T-helper 2 cell treated with Interferon-gamma antibody and Interleukin-4, amounts not matched to agents 5 μg/mL and 100 μg/mL, for 36 hours (primary cell): Measurements from ENCODE around the gene SYNE2.
"Not testable (repeated sequence)": the region's sequence is repeated elsewhere in the genome, so short reads cannot be mapped to it uniquely, and the experiment has no call there.

Source experiments
- DNase-seq: peaks from one replicate; pipeline ENCODE4 v3.0.0; 2021; ENCODE audit warnings: low spot score
- H3K27ac Mint-ChIP-seq: one replicate; pipeline ENCODE4 v1.8.0; 2021; ENCODE audit warnings: mild to moderate bottlenecking, mixed read lengths
- H3K27me3 Mint-ChIP-seq: one replicate; pipeline ENCODE4 v1.8.0; 2021; ENCODE audit warnings: low read depth, mixed read lengths
- H3K36me3 Mint-ChIP-seq: one replicate; pipeline ENCODE4 v1.8.0; 2021; ENCODE audit warnings: low read depth, mixed read lengths
- H3K4me1 Mint-ChIP-seq: one replicate; pipeline ENCODE4 v1.8.0; 2021; ENCODE audit warnings: low read depth, mixed read lengths
- H3K4me3 Mint-ChIP-seq: one replicate; pipeline ENCODE4 v1.8.0; 2022; ENCODE audit warnings: mild to moderate bottlenecking, moderate library complexity, mixed read lengths
- H3K9me3 Mint-ChIP-seq: one replicate; pipeline ENCODE4 v1.8.0; 2021; ENCODE audit warnings: mixed read lengths

SYNE2 gene

DNA sequence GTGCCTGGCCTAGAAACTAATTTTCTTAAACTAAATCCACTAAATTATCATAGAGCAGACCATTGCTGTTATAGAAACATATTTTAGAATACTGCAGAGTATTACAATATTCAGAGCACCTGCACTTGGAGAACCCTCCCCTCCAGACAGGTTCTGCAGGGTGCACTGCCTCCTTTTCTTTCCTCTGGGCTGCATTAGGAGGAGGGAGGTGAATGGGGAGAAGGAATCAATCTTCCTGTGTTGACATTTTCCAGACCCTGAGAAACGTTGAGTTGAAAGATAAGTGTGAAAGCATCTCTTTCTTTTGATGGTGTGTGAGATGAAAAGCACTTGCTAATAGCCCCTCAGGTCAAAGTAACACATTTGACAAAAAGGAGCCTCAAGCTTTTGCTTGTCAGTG lies 7.3 kb downstream of the SYNE2 start:
- Mint-ChIP-seq H3K36me3 (peaks cover 18% of the 10 kb centered on the region), H3K27ac (peak overlapping the region; percentile 36), H3K27me3 (peaks cover 41% of the 10 kb centered on the region), H3K9me3 (no peaks in the 10 kb centered on the region), H3K4me3 (no peak overlapping the region), H3K4me1 (peaks cover 47% of the 10 kb centered on the region)
- no peak for DNase-seq

DNA sequence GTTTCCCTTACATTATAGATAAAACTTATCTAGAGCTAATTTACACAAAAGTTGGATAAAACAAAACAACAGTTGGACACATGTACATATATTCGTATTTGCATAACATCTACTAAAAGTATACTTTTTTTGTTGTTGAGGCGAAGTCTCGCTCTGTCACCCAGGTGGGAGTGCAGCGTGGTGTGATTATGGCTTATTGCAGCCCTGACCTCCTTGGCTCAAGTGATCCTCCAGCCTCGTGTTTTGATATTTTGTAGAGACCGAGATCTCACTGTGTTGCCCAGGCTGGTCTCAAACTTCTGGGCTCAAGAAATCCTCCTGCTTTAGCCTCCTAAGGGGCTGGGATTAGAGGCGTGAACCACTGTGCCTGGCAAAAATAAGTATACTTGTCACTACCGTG lies 9.4 kb downstream of the SYNE2 start:
- DNase-seq, result no peak
- Mint-ChIP-seq H3K9me3 (no peaks in the 10 kb centered on the region), H3K36me3 (peaks cover 20% of the 10 kb centered on the region), H3K4me1 (peaks cover 49% of the 10 kb centered on the region), H3K27ac (no peak overlapping the region), H3K27me3 (peaks cover 33% of the 10 kb centered on the region), H3K4me3 (no peak overlapping the region)

- Mint-ChIP-seq H3K4me1 (peaks cover 41% of the 10 kb centered on the region), H3K9me3 (no peaks in the 10 kb centered on the region), H3K4me3 (peak overlapping the region; percentile 65), H3K27me3 (peaks cover 29% of the 10 kb centered on the region), H3K36me3 (peaks cover 15% of the 10 kb centered on the region), H3K27ac (peak overlapping the region; percentile 72)
- no peak for DNase-seq
Measured at GRCh38 chr14:63863004-63863403, 10.2 kb downstream of the SYNE2 start.

DNA sequence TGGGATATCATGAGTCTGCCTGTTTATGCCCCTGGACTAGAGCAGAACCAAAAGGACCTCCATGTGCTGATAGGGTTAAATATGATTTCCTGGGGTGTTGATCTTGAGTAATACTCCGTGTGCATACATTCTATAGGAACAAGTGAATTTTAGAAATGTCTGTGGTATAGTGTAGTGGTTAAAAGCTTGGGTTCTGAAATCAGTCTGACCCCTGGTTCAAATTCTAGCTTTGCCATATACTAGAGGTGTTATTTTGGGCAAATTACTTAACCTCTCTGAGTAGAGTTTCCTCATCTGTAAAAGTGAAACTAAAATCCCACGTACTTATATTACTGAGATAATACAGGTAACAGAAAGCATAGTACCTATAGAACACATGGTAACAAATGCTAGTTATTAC lies 12.0 kb downstream of the SYNE2 start:
- Mint-ChIP-seq H3K4me3 (peak overlapping the region; percentile 81), H3K27ac (peak overlapping the region; percentile 98), H3K4me1 (peaks cover 55% of the 10 kb centered on the region), H3K36me3 (peaks cover 22% of the 10 kb centered on the region), H3K27me3 (peaks cover 26% of the 10 kb centered on the region)
- not testable (repeated sequence) for H3K9me3 Mint-ChIP-seq, DNase-seq

DNA sequence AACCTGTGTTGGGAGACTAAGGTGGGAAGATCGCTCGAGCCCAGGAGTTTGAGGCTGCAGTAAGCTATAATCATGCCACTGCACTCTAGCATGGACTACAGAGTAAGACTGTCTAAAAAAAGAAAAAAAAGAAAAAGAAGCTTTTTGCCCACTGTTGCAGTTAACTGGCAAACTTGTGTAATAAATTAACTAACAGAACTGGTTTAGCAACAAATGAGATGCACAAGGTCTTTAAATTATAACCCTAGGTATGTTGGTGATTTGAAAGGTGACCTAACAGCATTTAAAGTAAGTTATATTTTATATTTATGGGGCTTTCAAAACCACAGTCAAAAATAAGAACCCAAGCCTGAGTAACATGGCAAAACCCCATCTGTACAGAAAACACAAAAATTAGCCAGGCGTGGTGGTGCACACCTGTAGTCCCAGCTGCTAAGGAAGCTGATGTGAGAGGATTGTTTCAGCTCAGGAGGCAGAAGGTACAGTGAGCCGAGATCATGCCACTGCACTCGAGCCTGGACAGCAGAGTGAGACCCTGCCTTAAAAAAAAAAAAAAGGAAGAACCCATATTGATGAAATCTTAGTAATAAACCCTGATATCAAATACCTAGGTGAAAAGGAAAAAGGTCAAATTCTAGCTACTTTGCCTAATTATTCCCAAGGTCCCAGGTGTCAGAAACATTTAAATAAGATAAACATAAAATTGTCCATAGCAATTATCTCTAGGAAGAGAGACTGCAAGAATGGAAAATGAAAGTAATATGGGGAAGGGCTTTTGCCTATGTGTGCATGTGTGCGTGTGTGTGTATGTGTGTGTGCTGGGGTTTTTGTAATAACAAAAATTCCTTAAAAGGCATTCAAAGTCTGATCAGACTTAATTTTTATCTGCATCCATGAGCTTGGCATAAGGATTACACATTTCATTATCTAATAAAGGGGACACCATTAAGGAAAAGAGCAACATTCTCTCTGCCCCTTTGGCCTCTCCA lies 15.4 kb downstream of the SYNE2 start:
- no peaks in the 10 kb centered on the region for H3K9me3 Mint-ChIP-seq
- H3K36me3 Mint-ChIP-seq, result peaks cover 25% of the 10 kb centered on the region
- H3K27ac Mint-ChIP-seq, result peak overlapping the region; percentile 41
- peak overlapping the region; percentile 51 for H3K4me3 Mint-ChIP-seq
- peaks cover 48% of the 10 kb centered on the region for H3K4me1 Mint-ChIP-seq
- DNase-seq, result no peak
- peaks cover 16% of the 10 kb centered on the region for H3K27me3 Mint-ChIP-seq

DNA sequence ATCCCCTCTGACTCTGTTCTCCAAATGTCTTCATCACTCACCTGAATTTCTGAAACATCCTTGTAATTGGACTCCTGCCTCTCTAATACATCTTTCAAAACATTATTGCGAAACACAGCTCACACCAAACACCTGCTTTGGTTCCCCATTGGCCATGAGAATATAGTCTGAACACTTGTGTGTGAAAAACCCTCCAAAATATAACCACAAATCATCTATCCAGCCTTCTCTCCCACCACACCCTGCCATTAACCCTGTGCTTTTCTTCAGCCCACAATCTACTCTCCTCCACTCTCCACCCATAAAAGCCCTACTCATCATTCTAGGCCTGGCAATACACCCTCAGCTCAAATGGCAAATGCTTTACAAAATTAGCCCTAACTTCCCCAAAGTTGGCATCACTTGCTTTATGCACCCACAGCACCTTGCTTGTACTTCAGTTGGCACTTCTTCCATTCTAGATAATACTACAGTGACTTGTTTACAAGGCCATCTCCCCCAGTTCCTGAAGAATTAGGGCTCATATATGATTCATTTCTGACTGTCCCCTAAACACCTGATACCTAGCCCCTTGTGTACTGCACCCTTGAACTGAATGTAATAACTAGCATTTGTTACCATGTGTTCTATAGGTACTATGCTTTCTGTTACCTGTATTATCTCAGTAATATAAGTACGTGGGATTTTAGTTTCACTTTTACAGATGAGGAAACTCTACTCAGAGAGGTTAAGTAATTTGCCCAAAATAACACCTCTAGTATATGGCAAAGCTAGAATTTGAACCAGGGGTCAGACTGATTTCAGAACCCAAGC lies 17.3 kb downstream of the SYNE2 start:
- peaks cover 15% of the 10 kb centered on the region for H3K27me3 Mint-ChIP-seq
- H3K4me1 Mint-ChIP-seq, result peaks cover 39% of the 10 kb centered on the region
- DNase-seq, H3K9me3 Mint-ChIP-seq: not testable (repeated sequence)
- H3K4me3 Mint-ChIP-seq, result peak overlapping the region; percentile 70
- H3K27ac Mint-ChIP-seq, result peak overlapping the region; percentile 73
- peaks cover 25% of the 10 kb centered on the region for H3K36me3 Mint-ChIP-seq

DNA sequence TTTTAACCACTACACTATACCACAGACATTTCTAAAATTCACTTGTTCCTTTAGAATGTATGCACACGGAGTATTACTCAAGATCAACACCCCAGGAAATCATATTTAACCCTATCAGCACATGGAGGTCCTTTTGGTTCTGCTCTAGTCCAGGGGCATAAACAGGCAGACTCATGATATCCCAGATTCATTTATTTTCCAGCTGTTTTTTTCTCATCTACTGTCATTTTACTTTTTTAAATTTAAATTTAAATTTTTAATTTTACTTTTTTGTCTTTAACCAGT lies 17.9 kb downstream of the SYNE2 start:
- Mint-ChIP-seq H3K4me1 (peaks cover 33% of the 10 kb centered on the region), H3K36me3 (peaks cover 23% of the 10 kb centered on the region), H3K27me3 (peaks cover 17% of the 10 kb centered on the region)
- H3K9me3 Mint-ChIP-seq, H3K4me3 Mint-ChIP-seq, H3K27ac Mint-ChIP-seq, DNase-seq: not testable (repeated sequence)

GRCh38 chr14:63874223-63874622 lies 21.4 kb downstream of the SYNE2 start:
- Mint-ChIP-seq H3K27me3 (peaks cover 11% of the 10 kb centered on the region), H3K36me3 (peaks cover 14% of the 10 kb centered on the region), H3K9me3 (no peaks in the 10 kb centered on the region), H3K27ac (no peak overlapping the region), H3K4me1 (peaks cover 15% of the 10 kb centered on the region), H3K4me3 (no peak overlapping the region)
- no peak for DNase-seq

- Mint-ChIP-seq H3K27me3 (peaks cover 5% of the 10 kb centered on the region), H3K4me3 (no peak overlapping the region), H3K27ac (no peak overlapping the region), H3K4me1 (peaks cover 8% of the 10 kb centered on the region), H3K36me3 (peaks cover 7% of the 10 kb centered on the region), H3K9me3 (no peaks in the 10 kb centered on the region)
- DNase-seq, result no peak
Measured at GRCh38 chr14:63875311-63875710, 22.5 kb downstream of the SYNE2 start.

DNA sequence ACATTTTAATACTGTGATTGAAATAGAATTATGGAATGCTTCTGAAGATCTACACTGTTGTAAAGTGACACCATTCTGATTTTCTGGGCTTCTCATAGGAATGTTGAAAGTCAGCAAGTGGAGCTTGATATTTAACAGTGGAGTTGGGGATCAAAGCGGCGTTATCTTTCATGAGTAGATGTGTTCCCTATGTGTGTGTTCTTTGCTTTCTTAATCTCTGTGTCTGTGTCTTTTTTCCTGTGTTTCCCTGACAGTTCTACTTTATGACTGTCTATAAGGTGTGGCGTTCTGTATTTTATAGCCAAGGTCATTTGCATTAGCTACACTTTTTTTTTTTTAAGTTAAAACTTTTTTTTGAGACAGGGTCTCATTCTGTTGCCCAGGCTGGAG lies 24.7 kb downstream of the SYNE2 start:
- no peak for DNase-seq
- Mint-ChIP-seq H3K4me1 (peaks cover 4% of the 10 kb centered on the region), H3K27ac (no peak overlapping the region)

GRCh38 chr14:63878052-63878451 lies 25.2 kb downstream of the SYNE2 start:
- no peaks in the 10 kb centered on the region for H3K9me3 Mint-ChIP-seq
- peaks cover 4% of the 10 kb centered on the region for H3K4me1 Mint-ChIP-seq
- H3K27me3 Mint-ChIP-seq, result peaks cover 2% of the 10 kb centered on the region
- H3K4me3 Mint-ChIP-seq, result no peak overlapping the region
- no peak for DNase-seq
- H3K36me3 Mint-ChIP-seq, result peaks cover 2% of the 10 kb centered on the region
- no peak overlapping the region for H3K27ac Mint-ChIP-seq

More for the DNA sequence above, 24.7 kb downstream of the SYNE2 start:
- peaks cover 5% of the 10 kb centered on the region for H3K36me3 Mint-ChIP-seq
- H3K27me3 Mint-ChIP-seq, result peaks cover 2% of the 10 kb centered on the region
- H3K9me3 Mint-ChIP-seq, result no peaks in the 10 kb centered on the region
- no peak overlapping the region for H3K4me3 Mint-ChIP-seq

DNA sequence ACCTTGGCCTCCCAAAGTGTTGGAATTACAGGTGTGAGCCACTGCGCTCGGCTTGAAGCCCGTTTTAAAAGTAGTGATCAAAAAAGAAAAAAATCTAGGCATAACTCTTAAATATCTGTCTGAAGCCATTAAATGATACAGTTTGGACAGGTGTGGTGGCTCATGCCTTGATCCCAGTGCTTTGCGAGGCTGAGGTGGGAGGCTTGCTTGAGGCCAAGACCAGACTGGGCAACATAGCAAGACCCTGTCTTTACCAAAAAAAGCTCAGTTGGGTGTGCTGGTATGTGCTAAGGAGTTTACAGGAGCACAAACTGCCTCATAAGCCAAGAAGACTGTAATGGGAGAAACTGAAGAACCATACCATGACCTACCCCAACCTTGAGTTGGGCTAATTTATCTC lies 26.0 kb downstream of the SYNE2 start:
- H3K27me3 Mint-ChIP-seq, result peaks cover 2% of the 10 kb centered on the region
- no peak overlapping the region for H3K4me3 Mint-ChIP-seq
- H3K27ac Mint-ChIP-seq, result no peak overlapping the region
- H3K4me1 Mint-ChIP-seq, result peaks cover 4% of the 10 kb centered on the region
- peaks cover 2% of the 10 kb centered on the region for H3K36me3 Mint-ChIP-seq
- no peak for DNase-seq
- H3K9me3 Mint-ChIP-seq, result no peaks in the 10 kb centered on the region

DNA sequence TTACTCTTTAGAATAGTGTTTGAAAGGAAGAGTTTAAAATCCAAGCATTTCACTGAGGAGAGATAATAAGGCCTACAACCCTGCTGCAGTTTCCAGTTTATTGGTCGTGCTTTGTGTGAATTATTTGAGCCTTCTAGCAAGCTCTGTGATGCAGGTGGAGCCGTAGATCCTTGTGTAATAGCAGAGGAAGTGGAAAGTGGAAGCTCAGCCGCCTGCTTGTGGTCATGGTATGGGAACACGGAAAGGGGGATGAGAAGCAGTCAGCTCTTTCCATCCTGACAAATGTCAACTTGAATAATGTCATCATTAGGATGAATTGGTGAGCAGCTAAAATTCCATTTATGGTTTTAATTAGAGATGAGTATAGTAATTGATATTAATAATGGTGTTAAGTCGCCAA lies 29.1 kb downstream of the SYNE2 start:
- no peaks in the 10 kb centered on the region for H3K27me3 Mint-ChIP-seq
- H3K36me3 Mint-ChIP-seq, result no peaks in the 10 kb centered on the region
- DNase-seq, result no peak
- no peak overlapping the region for H3K27ac Mint-ChIP-seq
- H3K4me3 Mint-ChIP-seq, result no peak overlapping the region
- no peaks in the 10 kb centered on the region for H3K4me1 Mint-ChIP-seq
- no peaks in the 10 kb centered on the region for H3K9me3 Mint-ChIP-seq

GRCh38 chr14:63887899-63888298 lies 35.1 kb downstream of the SYNE2 start:
- no peaks in the 10 kb centered on the region for H3K9me3 Mint-ChIP-seq
- H3K4me3 Mint-ChIP-seq, result no peak overlapping the region
- DNase-seq, result no peak
- no peak overlapping the region for H3K27ac Mint-ChIP-seq
- H3K36me3 Mint-ChIP-seq, result peaks cover 2% of the 10 kb centered on the region
- peaks cover 2% of the 10 kb centered on the region for H3K4me1 Mint-ChIP-seq
- H3K27me3 Mint-ChIP-seq, result no peaks in the 10 kb centered on the region
